ENCODE results near the gene RREB1.
A peak's percentile ranks its signal among the peaks of the same experiment; 100 is the strongest.

Gene RREB1, protein sequence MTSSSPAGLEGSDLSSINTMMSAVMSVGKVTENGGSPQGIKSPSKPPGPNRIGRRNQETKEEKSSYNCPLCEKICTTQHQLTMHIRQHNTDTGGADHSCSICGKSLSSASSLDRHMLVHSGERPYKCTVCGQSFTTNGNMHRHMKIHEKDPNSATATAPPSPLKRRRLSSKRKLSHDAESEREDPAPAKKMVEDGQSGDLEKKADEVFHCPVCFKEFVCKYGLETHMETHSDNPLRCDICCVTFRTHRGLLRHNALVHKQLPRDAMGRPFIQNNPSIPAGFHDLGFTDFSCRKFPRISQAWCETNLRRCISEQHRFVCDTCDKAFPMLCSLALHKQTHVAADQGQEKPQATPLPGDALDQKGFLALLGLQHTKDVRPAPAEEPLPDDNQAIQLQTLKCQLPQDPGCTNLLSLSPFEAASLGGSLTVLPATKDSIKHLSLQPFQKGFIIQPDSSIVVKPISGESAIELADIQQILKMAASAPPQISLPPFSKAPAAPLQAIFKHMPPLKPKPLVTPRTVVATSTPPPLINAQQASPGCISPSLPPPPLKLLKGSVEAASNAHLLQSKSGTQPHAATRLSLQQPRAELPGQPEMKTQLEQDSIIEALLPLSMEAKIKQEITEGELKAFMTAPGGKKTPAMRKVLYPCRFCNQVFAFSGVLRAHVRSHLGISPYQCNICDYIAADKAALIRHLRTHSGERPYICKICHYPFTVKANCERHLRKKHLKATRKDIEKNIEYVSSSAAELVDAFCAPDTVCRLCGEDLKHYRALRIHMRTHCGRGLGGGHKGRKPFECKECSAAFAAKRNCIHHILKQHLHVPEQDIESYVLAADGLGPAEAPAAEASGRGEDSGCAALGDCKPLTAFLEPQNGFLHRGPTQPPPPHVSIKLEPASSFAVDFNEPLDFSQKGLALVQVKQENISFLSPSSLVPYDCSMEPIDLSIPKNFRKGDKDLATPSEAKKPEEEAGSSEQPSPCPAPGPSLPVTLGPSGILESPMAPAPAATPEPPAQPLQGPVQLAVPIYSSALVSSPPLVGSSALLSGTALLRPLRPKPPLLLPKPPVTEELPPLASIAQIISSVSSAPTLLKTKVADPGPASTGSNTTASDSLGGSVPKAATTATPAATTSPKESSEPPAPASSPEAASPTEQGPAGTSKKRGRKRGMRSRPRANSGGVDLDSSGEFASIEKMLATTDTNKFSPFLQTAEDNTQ (N-terminal part only)

DNA sequence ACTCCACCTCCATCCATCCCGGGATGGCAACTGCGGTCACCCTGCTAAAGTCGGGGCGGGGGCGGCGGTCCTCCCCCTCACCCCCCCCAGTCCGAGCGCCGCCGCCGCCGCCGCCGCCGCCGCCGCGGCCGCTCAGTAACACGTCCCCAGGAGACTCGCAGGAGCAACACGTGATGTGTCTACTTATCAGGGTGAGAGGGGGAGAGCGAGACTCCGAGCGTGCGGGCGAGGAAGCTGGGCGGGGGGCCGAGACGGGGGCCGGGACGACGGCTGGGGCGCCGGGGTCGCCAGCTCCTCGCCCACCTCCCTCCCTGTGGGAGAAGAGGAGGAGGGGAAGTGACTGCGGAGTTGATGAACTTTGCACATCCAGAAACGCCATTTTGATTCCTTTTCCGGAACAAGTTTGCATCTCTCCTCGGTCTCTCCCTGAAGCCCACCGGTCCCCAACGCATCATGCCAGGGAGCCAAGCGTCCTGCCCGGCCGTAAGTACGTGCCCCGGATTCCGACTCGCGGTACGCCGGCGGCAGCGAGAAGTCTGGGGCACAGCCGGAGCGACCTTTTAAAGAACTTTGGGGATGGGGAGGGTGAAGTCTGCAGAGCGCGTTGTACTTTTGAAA is at the start of gene RREB1:
Gene RREB1 (plus strand): TSS at position 384 of the 618 bp plus-strand sequence. CDS start 73,951 bp downstream, outside the sequence.
- peak within 1 kb of the TSS; percentile 59 for H3K27ac ChIP-seq (ENCODE audit: low read depth, low read length)

DNA sequence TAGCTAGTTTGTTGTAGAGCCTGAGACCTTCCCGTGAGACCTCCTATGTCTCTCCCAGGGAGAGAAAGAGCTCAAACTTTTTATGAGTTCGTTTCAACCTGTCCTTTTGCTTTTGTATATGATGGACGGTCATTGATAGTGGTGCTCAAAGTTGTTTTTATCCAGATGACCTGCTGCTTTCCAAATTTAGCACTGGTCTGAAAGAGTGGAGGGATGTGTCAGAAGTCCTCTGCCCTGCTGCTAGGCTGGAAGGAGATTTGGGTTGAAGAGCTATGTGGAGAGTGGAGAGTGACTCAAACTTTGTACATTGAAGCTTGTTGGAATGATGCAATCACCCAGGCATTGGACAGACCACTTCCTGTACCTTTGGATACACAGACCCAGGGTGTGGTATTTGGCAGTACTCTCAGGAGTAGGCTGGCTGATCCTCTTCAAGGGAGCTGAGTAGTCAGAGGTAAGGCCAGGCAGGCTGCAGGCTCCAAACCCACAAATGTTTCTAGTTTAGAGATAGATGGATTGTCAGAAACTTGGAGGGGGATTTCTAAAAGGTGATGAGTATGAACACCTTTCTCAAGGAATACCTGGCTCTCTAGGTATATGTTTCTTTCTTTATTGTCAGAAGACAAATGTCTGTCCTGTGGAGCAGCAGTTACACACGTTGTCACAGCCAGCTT is 49.4 kb upstream of the RREB1 start:
- Histone ChIP-seq H3K4me3 (ENCODE audit: low read length) (no peak overlapping the region), H3F3A (ENCODE audit: control insufficient read depth, insufficient read depth) (no peaks in the 10 kb centered on the region), H3K27ac (ENCODE audit: low read depth, low read length) (no peak overlapping the region), H3K4me1 (ENCODE audit: control insufficient read depth, low read length) (0 out of 2 replicates have a peak, but pooled peaks cover 3% of the 10 kb centered on the region), H3K4me2 (ENCODE audit: low read length) (no peak overlapping the region), H4K20me1 (ENCODE audit: control insufficient read depth, insufficient read depth, low read depth, low read length) (no peaks in the 10 kb centered on the region), H3K9me2 (replicated peaks; ENCODE audit: control insufficient read depth, low read length) (no peaks in the 10 kb centered on the region), H3K27me3 (ENCODE audit: control insufficient read depth, low read length) (no peaks in the 10 kb centered on the region; the same call in 1 of the 2 replicates), H3K79me2 (ENCODE audit: control insufficient read depth, low read length) (no peaks in the 10 kb centered on the region), H3K36me3 (ENCODE audit: control insufficient read depth, low read length) (no peaks in the 10 kb centered on the region), H3K9me3 (ENCODE audit: control insufficient read depth, insufficient read depth, low read length) (no peaks in the 10 kb centered on the region)
- no peak for TF ChIP-seq EZH2phosphoT487 (IDR thresholded peaks at IDR 0.05; ENCODE audit: borderline replicate concordance, low read length)
- TF ChIP-seq, protein P1, sequence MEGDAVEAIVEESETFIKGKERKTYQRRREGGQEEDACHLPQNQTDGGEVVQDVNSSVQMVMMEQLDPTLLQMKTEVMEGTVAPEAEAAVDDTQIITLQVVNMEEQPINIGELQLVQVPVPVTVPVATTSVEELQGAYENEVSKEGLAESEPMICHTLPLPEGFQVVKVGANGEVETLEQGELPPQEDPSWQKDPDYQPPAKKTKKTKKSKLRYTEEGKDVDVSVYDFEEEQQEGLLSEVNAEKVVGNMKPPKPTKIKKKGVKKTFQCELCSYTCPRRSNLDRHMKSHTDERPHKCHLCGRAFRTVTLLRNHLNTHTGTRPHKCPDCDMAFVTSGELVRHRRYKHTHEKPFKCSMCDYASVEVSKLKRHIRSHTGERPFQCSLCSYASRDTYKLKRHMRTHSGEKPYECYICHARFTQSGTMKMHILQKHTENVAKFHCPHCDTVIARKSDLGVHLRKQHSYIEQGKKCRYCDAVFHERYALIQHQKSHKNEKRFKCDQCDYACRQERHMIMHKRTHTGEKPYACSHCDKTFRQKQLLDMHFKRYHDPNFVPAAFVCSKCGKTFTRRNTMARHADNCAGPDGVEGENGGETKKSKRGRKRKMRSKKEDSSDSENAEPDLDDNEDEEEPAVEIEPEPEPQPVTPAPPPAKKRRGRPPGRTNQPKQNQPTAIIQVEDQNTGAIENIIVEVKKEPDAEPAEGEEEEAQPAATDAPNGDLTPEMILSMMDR (IDR thresholded peaks at IDR 0.05; ENCODE audit: low read depth, low read length, poor library complexity, severe bottlenecking), result no peak

More for the DNA sequence above, at the start of gene RREB1:
- Histone ChIP-seq H3K9me3 (ENCODE audit: control insufficient read depth, insufficient read depth, low read length) (no peaks in the 10 kb centered on the region), H3K4me2 (ENCODE audit: low read length) (peak within 1 kb of the TSS; percentile 92), H4K20me1 (ENCODE audit: control insufficient read depth, insufficient read depth, low read depth, low read length) (peaks cover 14% of the 10 kb centered on the region; the same call in 1 of the 2 replicates), H3K79me2 (ENCODE audit: control insufficient read depth, low read length) (peaks cover 50% of the 10 kb centered on the region), H3F3A (ENCODE audit: control insufficient read depth, insufficient read depth) (peaks cover 25% of the 10 kb centered on the region), H3K4me3 (ENCODE audit: low read length) (peak within 1 kb of the TSS; percentile 100), H3K4me1 (ENCODE audit: control insufficient read depth, low read length) (peaks cover 42% of the 10 kb centered on the region), H3K27me3 (ENCODE audit: control insufficient read depth, low read length) (no peaks in the 10 kb centered on the region), H3K9me2 (replicated peaks; ENCODE audit: control insufficient read depth, low read length) (no peaks in the 10 kb centered on the region), H3K36me3 (ENCODE audit: control insufficient read depth, low read length) (peaks cover 7% of the 10 kb centered on the region)
- no peak for TF ChIP-seq EZH2phosphoT487 (IDR thresholded peaks at IDR 0.05; ENCODE audit: borderline replicate concordance, low read length)
- TF ChIP-seq, protein P1 (IDR thresholded peaks at IDR 0.05; ENCODE audit: low read depth, low read length, poor library complexity, severe bottlenecking), result no peak
